Neural progenitor cell (in vitro differentiated cells): ENCODE results near the gene SLC5A10. TPM values are rescaled to one million over a fixed set of nuclear protein-coding genes. Genes with fewer than 3 reads are reported as not detected.
"Not testable (repeated sequence)": the region's sequence is repeated elsewhere in the genome, so short reads cannot be mapped to it uniquely, and the experiment has no call there.

Experiments used
- DNase-seq: peaks from one replicate; pipeline ENCODE4 v3.0.0-alpha.2; 2016; ENCODE audit warnings: low spot score
- H2AFZ ChIP-seq: fragments of 200-600 bp; sonication (generic); replicated peaks from 2 replicates; pipeline ENCODE4 v1.6.1; 2016; ENCODE audit warnings: antibody characterized with exemption
- H3F3A ChIP-seq: fragments of 200-600 bp; sonication (generic); 2 replicates; pipeline ENCODE4 v1.6.1; 2016; ENCODE audit warnings: antibody characterized with exemption, low read depth
- H3K27ac ChIP-seq: fragments of 200-600 bp; sonication (generic); 2 replicates; pipeline ENCODE4 v1.5.1; 2016; ENCODE audit warnings: mild to moderate bottlenecking
- H3K27me3 ChIP-seq: fragments of 200-600 bp; sonication (generic); 2 replicates; pipeline ENCODE4 v1.6.1; 2016; ENCODE audit warnings: mild to moderate bottlenecking, moderate library complexity
- H3K36me3 ChIP-seq: fragments of 200-600 bp; sonication (generic); 2 replicates; pipeline ENCODE4 v1.5.1; 2016
- H3K4me1 ChIP-seq: fragments of 200-600 bp; sonication (generic); 2 replicates; pipeline ENCODE4 v1.6.1; 2016; ENCODE audit warnings: mixed run types
- H3K4me2 ChIP-seq: fragments of 200-600 bp; sonication (generic); 2 replicates; pipeline ENCODE4 v1.6.1; 2016
- H3K4me3 ChIP-seq: fragments of 200-600 bp; sonication (generic); 2 replicates; pipeline ENCODE4 v1.5.1; 2016
- H3K79me2 ChIP-seq: fragments of 200-600 bp; sonication (generic); 2 replicates; pipeline ENCODE4 v1.6.1; 2016; ENCODE audit warnings: low read depth
- H3K9ac ChIP-seq: fragments of 200-600 bp; sonication (generic); 2 replicates; pipeline ENCODE4 v1.6.1; 2016
- H3K9me3 ChIP-seq: fragments of 200-600 bp; sonication (generic); 2 replicates; pipeline ENCODE4 v1.5.1; 2016; ENCODE audit warnings: low read depth
- H4K20me1 ChIP-seq: fragments of 200-600 bp; sonication (generic); 2 replicates; pipeline ENCODE4 v1.6.1; 2016; ENCODE audit warnings: low read depth
- H3K27ac Mint-ChIP-seq: 3 replicates; pipeline ENCODE4 v1.8.0; 2021; ENCODE audit warnings: mixed read lengths
- H3K27me3 Mint-ChIP-seq: 2 replicates; pipeline ENCODE4 v1.8.0; 2022; ENCODE audit warnings: low read depth, mild to moderate bottlenecking, inconsistent platforms, moderate library complexity, mixed read lengths; ENCODE audit not compliant: insufficient read depth
- H3K36me3 Mint-ChIP-seq: 3 replicates; pipeline ENCODE4 v1.8.0; 2021; ENCODE audit warnings: mixed read lengths
- H3K4me1 Mint-ChIP-seq: 3 replicates; pipeline ENCODE4 v1.8.0; 2021; ENCODE audit warnings: mixed read lengths
- H3K4me3 Mint-ChIP-seq: 3 replicates; pipeline ENCODE4 v1.8.0; 2021; ENCODE audit warnings: mild to moderate bottlenecking, moderate library complexity, mixed read lengths
- H3K9me3 Mint-ChIP-seq: 3 replicates; pipeline ENCODE4 v1.8.0; 2020; ENCODE audit warnings: mixed read lengths
- small RNA-seq: library from RNA; depleted of rRNA; stranded (forward); fragments of <200 nt; gene quantifications from one replicate; pipeline ENCODE3, GENCODE V24; 2015
- total RNA-seq: library from RNA; depleted of rRNA; stranded (reverse); fragments of >200 nt; gene quantifications from 2 replicates; pipeline ENCODE4 v1.2.3, GENCODE V29; 2015; ENCODE audit warnings: low replicate concordance

The SLC5A10 gene
- total RNA-seq, 1 donor from 2014 or later: not detected

- H3K4me1 ChIP-seq, H3K27ac Mint-ChIP-seq, H3F3A ChIP-seq, H3K4me3 ChIP-seq, H3K27ac ChIP-seq, H3K27me3 Mint-ChIP-seq, H3K4me2 ChIP-seq, H3K27me3 ChIP-seq, H3K9me3 Mint-ChIP-seq, H3K36me3 ChIP-seq, H3K36me3 Mint-ChIP-seq, H4K20me1 ChIP-seq, H3K4me3 Mint-ChIP-seq, DNase-seq, H3K79me2 ChIP-seq, H3K9me3 ChIP-seq, H3K4me1 Mint-ChIP-seq, H3K9ac ChIP-seq, H2AFZ ChIP-seq: not testable (repeated sequence)
Observed at GRCh38 chr17:19062718-19063325, 110.9 kb downstream of the SLC5A10 start.

GRCh38 chr17:19063326-19063956, 111.5 kb downstream of the SLC5A10 start:
- H3K27me3 ChIP-seq, H3F3A ChIP-seq, H3K79me2 ChIP-seq, H3K4me1 ChIP-seq, H3K9me3 Mint-ChIP-seq, H2AFZ ChIP-seq, H3K36me3 ChIP-seq, H3K4me1 Mint-ChIP-seq, H4K20me1 ChIP-seq, H3K4me2 ChIP-seq, H3K9me3 ChIP-seq, DNase-seq, H3K27me3 Mint-ChIP-seq, H3K4me3 ChIP-seq, H3K9ac ChIP-seq, H3K36me3 Mint-ChIP-seq: not testable (repeated sequence)
- H3K27ac ChIP-seq: peak overlapping the region; percentile 94
- Mint-ChIP-seq H3K4me3 (peak overlapping the region; percentile 81), H3K27ac (peak overlapping the region; percentile 84)

DNA sequence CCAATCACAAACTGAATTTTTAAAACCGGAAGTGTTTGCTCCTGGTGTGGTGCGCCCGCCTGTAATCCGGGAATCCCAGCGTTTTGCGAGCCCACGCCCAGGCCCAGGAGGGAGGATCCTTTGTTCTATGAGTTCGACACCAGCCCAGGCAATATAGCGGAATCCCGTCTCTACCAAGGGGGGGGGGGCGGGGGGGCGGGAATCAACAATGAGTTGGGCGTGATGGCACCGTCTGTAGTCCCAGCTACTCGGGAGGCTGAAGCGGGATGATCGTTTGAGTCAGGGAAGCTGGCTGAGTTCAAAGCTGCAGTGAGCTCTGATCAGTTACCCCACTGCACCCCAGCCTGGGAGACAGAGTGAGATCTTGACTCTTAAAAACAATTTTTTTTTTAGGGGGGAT, 112.4 kb downstream of the SLC5A10 start:
- not testable (repeated sequence) for H3K4me1 ChIP-seq, H3F3A ChIP-seq, H3K9ac ChIP-seq, H3K27me3 ChIP-seq, H3K27me3 Mint-ChIP-seq, H3K36me3 ChIP-seq, H3K4me3 Mint-ChIP-seq, H3K9me3 Mint-ChIP-seq, H3K4me1 Mint-ChIP-seq, H2AFZ ChIP-seq, H3K4me3 ChIP-seq, H3K27ac ChIP-seq, H3K36me3 Mint-ChIP-seq, H3K4me2 ChIP-seq, H4K20me1 ChIP-seq, H3K9me3 ChIP-seq, H3K79me2 ChIP-seq, H3K27ac Mint-ChIP-seq
- DNase-seq: peak; percentile 1

GRCh38 chr17:19070318-19071168, 118.6 kb downstream of the SLC5A10 start:
- H3K4me3 Mint-ChIP-seq, H3K9ac ChIP-seq, DNase-seq, H3K27me3 Mint-ChIP-seq, H3K9me3 ChIP-seq, H3K79me2 ChIP-seq, H3K4me1 ChIP-seq, H2AFZ ChIP-seq, H3K4me2 ChIP-seq, H3K36me3 ChIP-seq, H4K20me1 ChIP-seq, H3K4me3 ChIP-seq, H3F3A ChIP-seq, H3K27ac Mint-ChIP-seq, H3K27ac ChIP-seq, H3K36me3 Mint-ChIP-seq, H3K27me3 ChIP-seq, H3K9me3 Mint-ChIP-seq, H3K4me1 Mint-ChIP-seq: not testable (repeated sequence)

Small RNA genes within 50 kb of the gene (small RNA-seq; reads per million reads assigned to genes)
- gene AC090286.3 (not detected), gene RF00324 (not detected)

Other genes starting within 250 kb of the SLC5A10 start
- gene FBXW10, start 208.1 kb upstream of the SLC5A10 start, total RNA-seq: 0.15 and 0.24 TPM in 2 replicates
- 33.0 and 49.6 TPM in 2 replicates for gene TVP23B, start 171.0 kb upstream of the SLC5A10 start, total RNA-seq
- 100 and 145 TPM in 2 replicates for gene PRPSAP2, start 94.0 kb upstream of the SLC5A10 start, total RNA-seq
- gene FAM83G, start 52.6 kb downstream of the SLC5A10 start, total RNA-seq: 9.9 and 24.3 TPM in 2 replicates
- gene GRAP, start 94.8 kb downstream of the SLC5A10 start, total RNA-seq: 0.46 TPM in 1 of 2 replicates, not detected in the other
- gene GRAPL, start 175.4 kb downstream of the SLC5A10 start, total RNA-seq: not detected in 2 replicates